Parathyroid adenoma (tissue), 2 donors: ENCODE measurements around the gene CNKSR2.

Experiments used
- H2AFZ ChIP-seq: fragments of 300-600 bp; sonication (generic); one replicate; pipeline ENCODE4 v1.7.0; 2017; ENCODE audit warnings: antibody characterized with exemption, mild to moderate bottlenecking
- H3K27ac ChIP-seq: fragments of 300-600 bp; sonication (generic); one replicate; pipeline ENCODE4 v1.7.0; 2017
- H3K27me3 ChIP-seq: fragments of 300-600 bp; sonication (generic); one replicate; pipeline ENCODE4 v1.7.0; 2017; ENCODE audit warnings: low read length; ENCODE audit not compliant: control insufficient read depth, insufficient read depth
- H3K36me3 ChIP-seq: fragments of 300-600 bp; sonication (generic); one replicate; pipeline ENCODE4 v1.7.0; 2017; ENCODE audit warnings: low read length; ENCODE audit not compliant: control insufficient read depth, insufficient read depth
- H3K4me1 ChIP-seq: fragments of 300-600 bp; sonication (generic); one replicate; pipeline ENCODE4 v1.7.0; 2017; ENCODE audit warnings: control low read depth
- H3K4me2 ChIP-seq: fragments of 300-600 bp; sonication (generic); one replicate; pipeline ENCODE4 v1.7.0; 2017; ENCODE audit warnings: low read length
- H3K4me3 ChIP-seq: fragments of 300-600 bp; sonication (generic); one replicate; pipeline ENCODE4 v1.7.0; 2017; ENCODE audit warnings: low read depth, low read length
- H3K79me2 ChIP-seq: fragments of 300-600 bp; sonication (generic); one replicate; pipeline ENCODE4 v1.7.0; 2017; ENCODE audit warnings: control low read depth
- H3K9ac ChIP-seq: fragments of 300-600 bp; sonication (generic); one replicate; pipeline ENCODE4 v1.7.0; 2017; ENCODE audit warnings: mild to moderate bottlenecking
- H3K9me3 ChIP-seq: fragments of 300-600 bp; sonication (generic); one replicate; pipeline ENCODE4 v1.7.0; 2017; ENCODE audit warnings: low read length; ENCODE audit not compliant: control insufficient read depth
- CTCF ChIP-seq: fragments of 300-600 bp; sonication (generic); IDR thresholded peaks from one replicate; pipeline ENCODE4 v1.7.0; 2017; ENCODE audit warnings: antibody characterized with exemption, mild to moderate bottlenecking
- donor health status: primary hyperparathyroidism.

Gene CNKSR2

GRCh38 chrX:21382715-21383114 lies 8.5 kb downstream of the CNKSR2 start:
- no peak overlapping the region for H2AFZ ChIP-seq
- H3K27me3 ChIP-seq = no peaks in the 10 kb centered on the region
- H3K9ac ChIP-seq = no peak overlapping the region
- no peaks in the 10 kb centered on the region for H3K36me3 ChIP-seq
- H3K79me2 ChIP-seq = no peaks in the 10 kb centered on the region
- H3K4me2 ChIP-seq = no peak overlapping the region
- no peak overlapping the region for H3K4me3 ChIP-seq
- H3K27ac ChIP-seq = no peak overlapping the region
- no peaks in the 10 kb centered on the region for H3K4me1 ChIP-seq
- no peaks in the 10 kb centered on the region for H3K9me3 ChIP-seq
- no peak for TF ChIP-seq CTCF

- Histone ChIP-seq H3K4me2 (no peak overlapping the region), H3K27me3 (no peaks in the 10 kb centered on the region), H3K4me1 (no peaks in the 10 kb centered on the region), H3K36me3 (no peaks in the 10 kb centered on the region), H3K9me3 (no peaks in the 10 kb centered on the region), H3K9ac (no peak overlapping the region), H3K4me3 (no peak overlapping the region), H3K27ac (no peak overlapping the region), H2AFZ (no peak overlapping the region), H3K79me2 (no peaks in the 10 kb centered on the region)
- no peak for TF ChIP-seq CTCF
Observed at GRCh38 chrX:21383546-21383945, 9.3 kb downstream of the CNKSR2 start.

GRCh38 chrX:21384178-21384577 lies 10.0 kb downstream of the CNKSR2 start:
- H2AFZ ChIP-seq = no peak overlapping the region
- H3K9ac ChIP-seq = no peak overlapping the region
- no peak overlapping the region for H3K27ac ChIP-seq
- no peaks in the 10 kb centered on the region for H3K9me3 ChIP-seq
- H3K4me3 ChIP-seq = no peak overlapping the region
- H3K36me3 ChIP-seq = no peaks in the 10 kb centered on the region
- TF ChIP-seq CTCF = no peak
- no peak overlapping the region for H3K4me2 ChIP-seq
- H3K4me1 ChIP-seq = no peaks in the 10 kb centered on the region
- H3K79me2 ChIP-seq = no peaks in the 10 kb centered on the region
- no peaks in the 10 kb centered on the region for H3K27me3 ChIP-seq

GRCh38 chrX:21394792-21395191 lies 20.6 kb downstream of the CNKSR2 start:
- Histone ChIP-seq H3K9me3 (no peaks in the 10 kb centered on the region), H2AFZ (no peak overlapping the region), H3K4me1 (no peaks in the 10 kb centered on the region), H3K79me2 (no peaks in the 10 kb centered on the region), H3K36me3 (no peaks in the 10 kb centered on the region), H3K4me2 (no peak overlapping the region), H3K4me3 (no peak overlapping the region), H3K27ac (no peak overlapping the region), H3K27me3 (no peaks in the 10 kb centered on the region), H3K9ac (no peak overlapping the region)
- no peak for TF ChIP-seq CTCF

- H3K36me3 ChIP-seq = no peaks in the 10 kb centered on the region
- no peak overlapping the region for H3K4me2 ChIP-seq
- no peaks in the 10 kb centered on the region for H3K4me1 ChIP-seq
- TF ChIP-seq CTCF = no peak
- no peaks in the 10 kb centered on the region for H3K9me3 ChIP-seq
- no peak overlapping the region for H2AFZ ChIP-seq
- no peak overlapping the region for H3K4me3 ChIP-seq
- no peaks in the 10 kb centered on the region for H3K79me2 ChIP-seq
- no peak overlapping the region for H3K9ac ChIP-seq
- H3K27me3 ChIP-seq = no peaks in the 10 kb centered on the region
- H3K27ac ChIP-seq = no peak overlapping the region
Observed at GRCh38 chrX:21398426-21398825, 24.2 kb downstream of the CNKSR2 start.
